Caco-2 (cell line): Measurements from ENCODE around the gene AUTS2. TPM values are rescaled to one million over a fixed set of nuclear protein-coding genes. Genes with fewer than 3 reads are reported as not detected.

Source experiments
- BruUV-seq: library from RNA; stranded (reverse); fragments of 400-500 nt; replicated peaks from 2 replicates; lab custom pipeline; 2021; lab: Mats Ljungman, UMichigan
- CTCF ChIA-PET: fragments of 300-600 bp; sonication (Branson Sonifier 250); formaldehyde crosslinking; loops from one replicate; lab custom pipeline; 2022; ENCODE audit warnings: antibody characterized with exemption; lab: Charles Lee
- POLR2A ChIA-PET: fragments of 300-600 bp; sonication (Branson Sonifier 250); formaldehyde crosslinking; loops from one replicate; lab custom pipeline; 2022; ENCODE audit warnings: antibody characterized with exemption; lab: Charles Lee
- DNase-seq, 2 experiments: peaks; one replicate each; pipeline versions ENCODE4 v3.0.0 to v3.0.0-alpha.2; 2020 to 2022
- H3K27me3 ChIP-seq: replicated peaks from 2 replicates; pipeline ENCODE4 v1.6.0; 2011; ENCODE audit warnings: low read length; ENCODE audit not compliant: control insufficient read depth, insufficient read depth
- H3K36me3 ChIP-seq: 2 replicates; pipeline ENCODE4 v1.5.1; 2011; ENCODE audit warnings: low read length; ENCODE audit not compliant: control insufficient read depth, insufficient read depth
- H3K4me1 ChIP-seq: fragments of 250-450 bp; sonication (Bioruptor Pico); 2 replicates; pipeline ENCODE4 v1.5.1; 2020; ENCODE audit warnings: mild to moderate bottlenecking
- H3K4me3 ChIP-seq: 2 replicates; pipeline ENCODE4 v1.5.1; 2011; ENCODE audit warnings: low read depth, mild to moderate bottlenecking, control low read depth, low read length
- H3K9me3 ChIP-seq: fragments of 250-450 bp; sonication (Bioruptor Pico); 2 replicates; pipeline ENCODE4 v1.5.1; 2020; ENCODE audit warnings: mild to moderate bottlenecking, moderate library complexity
- H3K27ac Mint-ChIP-seq: one replicate; pipeline ENCODE4 v1.8.0; 2022; ENCODE audit warnings: mixed read lengths; ENCODE audit not compliant: unreplicated experiment
- H3K27me3 Mint-ChIP-seq: one replicate; pipeline ENCODE4 v1.8.0; 2022; ENCODE audit warnings: mixed read lengths; ENCODE audit not compliant: insufficient read depth, unreplicated experiment
- H3K36me3 Mint-ChIP-seq: one replicate; pipeline ENCODE4 v1.8.0; 2022; ENCODE audit warnings: mild to moderate bottlenecking, mixed read lengths; ENCODE audit not compliant: insufficient read depth, unreplicated experiment
- H3K4me1 Mint-ChIP-seq: one replicate; pipeline ENCODE4 v1.8.0; 2022; ENCODE audit warnings: low read depth, mixed read lengths; ENCODE audit not compliant: unreplicated experiment
- H3K4me3 Mint-ChIP-seq: one replicate; pipeline ENCODE4 v1.8.0; 2022; ENCODE audit warnings: mild to moderate bottlenecking, moderate library complexity, mixed read lengths; ENCODE audit not compliant: unreplicated experiment
- H3K9me3 Mint-ChIP-seq: one replicate; pipeline ENCODE4 v1.8.0; 2022; ENCODE audit warnings: mixed read lengths; ENCODE audit not compliant: unreplicated experiment
- intact Hi-C: fragments of 100-400 bp; cut with micrococcal nuclease; formaldehyde crosslinking; loops from one replicate; pipeline ENCODE4 v1.10.0; 2022; ENCODE audit not compliant: unreplicated experiment
- total RNA-seq: library from RNA; stranded (reverse); gene quantifications from 2 replicates; pipeline ENCODE4 v1.2.3, GENCODE V29; 2022
- TF ChIP-seq, protein P1 (sequence below), 2 experiments: fragments of 200-600 bp in 1 of 2; IDR thresholded peaks; 1 replicate in 1 of 2; 2 replicates in 1 of 2; pipeline versions ENCODE4 v1.5.1 to v1.8.0; 2011 to 2022; ENCODE audit warnings: antibody characterized with exemption in 1 of 2, control low read depth in 1 of 2, inconsistent platforms in 1 of 2, low read depth in 1 of 2, low read length in 1 of 2, mild to moderate bottlenecking in 1 of 2, moderate library complexity in 1 of 2; ENCODE audit not compliant: insufficient read depth in 1 of 2, severe bottlenecking in 1 of 2, unreplicated experiment in 1 of 2

The AUTS2 gene
- total RNA-seq, 1 experiment from 2014 or later: 37.1 TPM

DNA sequence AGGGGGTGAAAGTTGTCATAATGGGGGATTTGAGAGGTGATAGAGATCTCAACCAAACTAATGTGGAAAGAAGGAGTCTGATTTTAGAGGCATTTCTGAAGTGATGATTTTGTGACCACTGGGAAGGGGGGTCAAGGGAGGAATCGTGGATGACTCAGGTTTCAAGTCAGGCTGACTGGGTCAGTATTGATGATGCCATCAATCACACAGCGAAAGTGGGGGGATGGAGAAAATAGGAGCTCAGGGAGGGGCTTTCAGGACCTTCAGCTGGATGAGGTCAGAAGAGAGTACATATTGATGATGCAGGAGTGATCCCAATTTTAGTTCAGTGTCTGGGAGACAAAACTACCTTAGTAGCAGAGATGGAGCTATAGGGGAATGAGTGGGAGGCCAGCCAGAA is 852.5 kb downstream of the AUTS2 start:
- Mint-ChIP-seq H3K27ac (no peak overlapping the region), H3K36me3 (no peaks in the 10 kb centered on the region), H3K27me3 (no peaks in the 10 kb centered on the region), H3K4me1 (no peaks in the 10 kb centered on the region), H3K9me3 (no peaks in the 10 kb centered on the region), H3K4me3 (no peak overlapping the region)
- no peaks in the 10 kb centered on the region for H3K36me3 ChIP-seq
- POLR2A ChIA-PET: no interaction called here
- no peaks in the 10 kb centered on the region for H3K4me1 ChIP-seq
- H3K9me3 ChIP-seq: no peaks in the 10 kb centered on the region
- CTCF ChIA-PET: no interaction called here
- H3K27me3 ChIP-seq: no peaks in the 10 kb centered on the region
- no peak overlapping the region for H3K4me3 ChIP-seq
- no TSS peak for BruUV-seq
- intact Hi-C loops: no loop called here
- DNase-seq: no peak
- TF ChIP-seq, protein P1, sequence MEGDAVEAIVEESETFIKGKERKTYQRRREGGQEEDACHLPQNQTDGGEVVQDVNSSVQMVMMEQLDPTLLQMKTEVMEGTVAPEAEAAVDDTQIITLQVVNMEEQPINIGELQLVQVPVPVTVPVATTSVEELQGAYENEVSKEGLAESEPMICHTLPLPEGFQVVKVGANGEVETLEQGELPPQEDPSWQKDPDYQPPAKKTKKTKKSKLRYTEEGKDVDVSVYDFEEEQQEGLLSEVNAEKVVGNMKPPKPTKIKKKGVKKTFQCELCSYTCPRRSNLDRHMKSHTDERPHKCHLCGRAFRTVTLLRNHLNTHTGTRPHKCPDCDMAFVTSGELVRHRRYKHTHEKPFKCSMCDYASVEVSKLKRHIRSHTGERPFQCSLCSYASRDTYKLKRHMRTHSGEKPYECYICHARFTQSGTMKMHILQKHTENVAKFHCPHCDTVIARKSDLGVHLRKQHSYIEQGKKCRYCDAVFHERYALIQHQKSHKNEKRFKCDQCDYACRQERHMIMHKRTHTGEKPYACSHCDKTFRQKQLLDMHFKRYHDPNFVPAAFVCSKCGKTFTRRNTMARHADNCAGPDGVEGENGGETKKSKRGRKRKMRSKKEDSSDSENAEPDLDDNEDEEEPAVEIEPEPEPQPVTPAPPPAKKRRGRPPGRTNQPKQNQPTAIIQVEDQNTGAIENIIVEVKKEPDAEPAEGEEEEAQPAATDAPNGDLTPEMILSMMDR (IDR thresholded peaks at IDR 0.05; ENCODE audit: insufficient read depth in 1 of 2, low read depth in 1 of 2, low read length in 1 of 2, severe bottlenecking in 1 of 2, unreplicated experiment in 1 of 2): no peak

DNA sequence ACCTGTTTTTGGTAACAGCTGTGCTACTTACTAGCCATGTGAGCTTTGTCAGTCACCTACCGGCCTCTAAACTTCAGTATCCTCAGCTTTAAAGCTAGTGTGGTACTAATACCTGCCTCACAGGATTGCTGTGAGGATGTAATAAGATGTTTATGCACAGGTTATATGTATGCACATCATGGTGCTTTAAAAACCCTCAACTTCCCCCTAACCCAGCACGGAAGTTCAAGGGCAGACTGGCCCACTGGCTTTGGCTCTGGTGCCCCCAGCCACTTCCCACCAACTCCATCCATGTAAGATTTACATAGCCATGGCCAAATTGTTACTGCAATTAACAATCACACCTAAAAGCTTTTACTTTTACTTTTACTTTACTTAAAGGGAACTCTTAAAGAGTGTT is 857.6 kb downstream of the AUTS2 start:
- BruUV-seq: no TSS peak

DNA sequence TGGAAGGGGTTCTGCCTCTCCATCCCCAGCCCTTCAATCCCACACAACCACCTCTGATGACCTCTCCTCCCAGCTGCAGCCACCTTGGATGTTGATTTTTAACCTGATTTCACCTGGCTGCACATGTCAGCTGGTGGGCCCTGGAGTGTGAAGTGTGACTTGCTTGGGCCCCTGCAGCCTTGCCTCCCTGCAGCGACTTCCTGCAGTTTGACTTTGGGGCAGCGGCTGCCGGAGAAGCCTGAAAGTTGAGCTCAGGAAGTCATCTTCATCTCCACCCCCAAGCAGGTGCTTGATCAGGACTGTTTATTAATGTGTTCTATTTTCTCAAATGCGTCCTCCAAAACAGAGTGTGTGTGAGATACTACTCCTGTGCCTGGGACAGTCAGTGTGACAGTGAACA is 858.4 kb downstream of the AUTS2 start:
- no peak for DNase-seq
- TF ChIP-seq, protein P1 (IDR thresholded peaks at IDR 0.05; ENCODE audit: insufficient read depth in 1 of 2, low read depth in 1 of 2, low read length in 1 of 2, severe bottlenecking in 1 of 2, unreplicated experiment in 1 of 2): no peak
- no peaks in the 10 kb centered on the region for H3K9me3 ChIP-seq
- POLR2A ChIA-PET: no interaction called here
- no peak overlapping the region for H3K4me3 ChIP-seq
- H3K4me1 Mint-ChIP-seq: peaks cover 8% of the 10 kb centered on the region
- no peaks in the 10 kb centered on the region for H3K36me3 ChIP-seq
- H3K4me1 ChIP-seq: peaks cover 20% of the 10 kb centered on the region
- no peak overlapping the region for H3K27ac Mint-ChIP-seq
- H3K27me3 ChIP-seq: no peaks in the 10 kb centered on the region
- CTCF ChIA-PET: no interaction called here
- BruUV-seq: no TSS peak
- intact Hi-C loops: no loop called here
- no peaks in the 10 kb centered on the region for H3K9me3 Mint-ChIP-seq
- H3K4me3 Mint-ChIP-seq: no peak overlapping the region
- no peaks in the 10 kb centered on the region for H3K27me3 Mint-ChIP-seq
- no peaks in the 10 kb centered on the region for H3K36me3 Mint-ChIP-seq

More for the DNA sequence above, 857.6 kb downstream of the AUTS2 start:
- CTCF ChIA-PET: no interaction called here
- no peak overlapping the region for H3K27ac Mint-ChIP-seq
- intact Hi-C loops: no loop called here
- H3K27me3 ChIP-seq: no peaks in the 10 kb centered on the region
- H3K9me3 ChIP-seq: no peaks in the 10 kb centered on the region
- no peak overlapping the region for H3K4me3 ChIP-seq
- no peaks in the 10 kb centered on the region for H3K36me3 ChIP-seq
- H3K4me1 Mint-ChIP-seq: peaks cover 8% of the 10 kb centered on the region
- H3K9me3 Mint-ChIP-seq: no peaks in the 10 kb centered on the region
- H3K36me3 Mint-ChIP-seq: no peaks in the 10 kb centered on the region
- DNase-seq: no peak
- H3K4me3 Mint-ChIP-seq: no peak overlapping the region
- TF ChIP-seq, protein P1 (IDR thresholded peaks at IDR 0.05; ENCODE audit: insufficient read depth in 1 of 2, low read depth in 1 of 2, low read length in 1 of 2, severe bottlenecking in 1 of 2, unreplicated experiment in 1 of 2): no peak
- H3K27me3 Mint-ChIP-seq: no peaks in the 10 kb centered on the region
- POLR2A ChIA-PET: no interaction called here
- H3K4me1 ChIP-seq: peaks cover 20% of the 10 kb centered on the region
